ENCODE results near the gene ABCA7. TPM values are rescaled to one million over a fixed set of nuclear protein-coding genes. Genes with fewer than 3 reads are reported as not detected.

The ABCA7 gene
- total and polyA plus RNA-seq, 2 of the 13 experiments (the other 11 are each of a cell fraction or from before 2014, with no cell fraction given) = 4.4 to 32.4 TPM

DNA sequence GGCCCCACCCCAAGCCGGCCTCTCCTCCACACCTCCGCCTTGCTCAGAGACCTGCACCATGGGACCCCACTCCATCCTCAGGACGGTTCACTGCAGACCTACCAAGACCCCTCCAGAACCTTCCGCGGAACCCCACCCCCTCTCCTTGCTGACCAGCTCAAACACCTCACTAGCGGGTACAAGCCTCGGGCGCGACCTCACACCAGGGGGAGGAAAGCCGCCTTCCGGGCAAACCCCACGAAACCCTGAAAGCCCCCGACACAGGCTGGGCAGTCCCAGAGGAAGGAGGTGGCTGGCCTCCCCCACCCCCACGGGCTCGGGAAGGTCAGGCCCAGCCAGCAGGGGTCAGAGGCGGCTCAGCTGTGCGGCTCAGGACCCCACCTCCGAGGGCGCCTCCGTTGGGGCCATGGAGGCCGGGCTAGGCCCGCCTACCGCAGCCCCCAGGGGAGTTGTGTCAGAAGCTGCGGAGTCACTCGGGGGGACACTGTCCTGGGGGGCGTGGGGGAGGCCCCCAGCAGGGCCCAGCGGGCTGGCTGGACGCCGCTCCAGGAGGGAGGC lies 29.8 kb upstream of the ABCA7 start (continued):
- TF ChIP-seq, protein P1, sequence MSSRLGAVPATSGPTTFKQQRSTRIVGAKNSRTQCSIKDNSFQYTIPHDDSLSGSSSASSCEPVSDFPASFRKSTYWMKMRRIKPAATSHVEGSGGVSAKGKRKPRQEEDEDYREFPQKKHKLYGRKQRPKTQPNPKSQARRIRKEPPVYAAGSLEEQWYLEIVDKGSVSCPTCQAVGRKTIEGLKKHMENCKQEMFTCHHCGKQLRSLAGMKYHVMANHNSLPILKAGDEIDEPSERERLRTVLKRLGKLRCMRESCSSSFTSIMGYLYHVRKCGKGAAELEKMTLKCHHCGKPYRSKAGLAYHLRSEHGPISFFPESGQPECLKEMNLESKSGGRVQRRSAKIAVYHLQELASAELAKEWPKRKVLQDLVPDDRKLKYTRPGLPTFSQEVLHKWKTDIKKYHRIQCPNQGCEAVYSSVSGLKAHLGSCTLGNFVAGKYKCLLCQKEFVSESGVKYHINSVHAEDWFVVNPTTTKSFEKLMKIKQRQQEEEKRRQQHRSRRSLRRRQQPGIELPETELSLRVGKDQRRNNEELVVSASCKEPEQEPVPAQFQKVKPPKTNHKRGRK (CRISPR knock-in tag; IDR thresholded peaks at IDR 0.05) = no peak
- no peak for TF ChIP-seq SKI (IDR thresholded peaks at IDR 0.05; ENCODE audit: partially characterized antibody)

DNA sequence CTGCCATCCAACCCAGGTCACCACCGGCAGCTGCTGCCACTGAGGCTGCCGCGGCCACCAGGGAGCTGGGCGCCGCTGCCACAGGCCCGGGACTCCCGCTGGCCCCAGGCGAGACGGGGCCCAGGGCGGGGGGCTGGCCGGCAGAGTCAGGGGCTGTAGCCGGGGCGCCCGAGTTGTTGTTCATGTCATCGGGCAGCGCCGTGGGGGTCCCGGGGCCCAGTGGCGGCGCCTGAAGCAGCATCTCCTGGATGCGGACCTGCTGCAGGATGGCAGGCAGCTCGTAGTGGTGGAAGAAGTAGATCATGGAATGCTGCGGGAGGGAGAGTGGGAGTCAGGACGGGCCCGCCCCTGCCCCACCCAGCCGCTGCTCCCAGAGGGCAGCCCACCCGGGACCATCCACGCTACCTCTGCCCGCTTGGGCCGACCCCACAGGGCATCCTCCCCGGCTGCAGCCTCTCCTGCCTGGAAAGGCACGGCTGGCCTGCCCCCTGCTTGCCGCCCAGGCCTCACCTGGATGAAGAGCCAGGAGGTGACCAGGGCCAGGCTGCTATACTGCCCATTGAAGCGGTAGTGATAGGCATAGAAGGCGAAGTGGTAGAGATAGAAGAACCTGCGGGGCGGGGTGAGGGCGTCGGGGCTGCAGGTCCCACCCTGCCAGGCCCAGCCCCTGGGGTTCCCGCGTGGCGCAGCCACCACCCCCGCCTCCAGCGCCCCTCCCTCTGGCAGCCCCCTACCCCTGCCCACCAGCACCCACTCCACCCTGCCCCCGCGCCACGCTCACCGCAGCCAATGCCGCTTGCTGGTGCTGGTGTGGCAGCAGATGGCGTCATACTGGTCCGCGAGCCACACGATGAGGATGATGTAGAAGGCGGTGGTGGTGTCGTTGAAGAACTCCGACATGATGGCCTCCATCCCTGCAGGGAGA lies 29.1 kb upstream of the ABCA7 start:
- DNase-seq (ENCODE audit: low spot score) (no peak), ATAC-seq (no peak), FAIRE-seq (no peak)
- Histone ChIP-seq H3K9ac (ENCODE audit: insufficient read depth, low read depth, low read length) (no peak overlapping the region), H3K27ac (ENCODE audit: extremely low read length, insufficient read depth, low read length) (no peak overlapping the region), H3K9me3 (ENCODE audit: low read length) (no peaks in the 10 kb centered on the region), H2AFZ (ENCODE audit: low read length) (no peak overlapping the region), H3K4me2 (ENCODE audit: low read depth, low read length) (no peak overlapping the region), H4K20me1 (ENCODE audit: insufficient read depth, low read length) (no peaks in the 10 kb centered on the region), H3K27me3 (ENCODE audit: control insufficient read depth in 1 of 2, insufficient read depth in 2 of 2, low read length in 2 of 2) (no peaks in the 10 kb centered on the region), H3K4me1 (ENCODE audit: insufficient read depth, low read length) (no peaks in the 10 kb centered on the region), H3K79me2 (ENCODE audit: insufficient read depth, low read length) (peaks cover 9% of the 10 kb centered on the region), H3K4me3 (replicated peaks in 1 of 3; ENCODE audit: insufficient read depth in 1 of 3, low read depth in 2 of 3, low read length in 3 of 3) (no peak overlapping the region), H3K36me3 (replicated peaks in 1 of 2; ENCODE audit: control insufficient read depth in 1 of 2, insufficient read depth in 2 of 2, low read length in 2 of 2) (peaks cover 14 to 18% of the 10 kb centered on the region in 2 experiments; a peak in 3 of 5 replicates)
- in situ Hi-C loops (cut with HindIII; ENCODE audit: extremely low pct_ligation_motif_present, low pct_unique_long_range_greater_than_20kb) (no loop called here), intact Hi-C loops (cut with micrococcal nuclease; ENCODE audit: unreplicated experiment) (no loop called here)
- ChIA-PET CTCF (ENCODE audit: low intra/inter-chr PET ratio, low total read pairs) (no interaction called here), POLR2A (no interaction called here)
- BruUV-seq (replicated peaks) = no TSS peak
- WGBS (ENCODE audit: low lambda C conversion rate) = 98% methylated on average over 22 of the region's 56 CpGs
- TF ChIP-seq HNF4A (CRISPR knock-in tag; IDR thresholded peaks at IDR 0.05) (no peak), SMYD3 (CRISPR knock-in tag; IDR thresholded peaks at IDR 0.05) (no peak), RBFOX2 (IDR thresholded peaks at IDR 0.05; ENCODE audit: low read depth, low read length) (0 out of 2 replicates have a peak, but pooled peaks have one; percentile 15), SP1 (IDR thresholded peaks at IDR 0.05) (no peak), SP1 (CRISPR knock-in tag; IDR thresholded peaks at IDR 0.05) (no peak), HOXA7 (CRISPR knock-in tag; IDR thresholded peaks at IDR 0.05) (no peak), ZSCAN31 (CRISPR knock-in tag; IDR thresholded peaks at IDR 0.05; ENCODE audit: low read depth) (no peak)
- TF ChIP-seq, protein P2, sequence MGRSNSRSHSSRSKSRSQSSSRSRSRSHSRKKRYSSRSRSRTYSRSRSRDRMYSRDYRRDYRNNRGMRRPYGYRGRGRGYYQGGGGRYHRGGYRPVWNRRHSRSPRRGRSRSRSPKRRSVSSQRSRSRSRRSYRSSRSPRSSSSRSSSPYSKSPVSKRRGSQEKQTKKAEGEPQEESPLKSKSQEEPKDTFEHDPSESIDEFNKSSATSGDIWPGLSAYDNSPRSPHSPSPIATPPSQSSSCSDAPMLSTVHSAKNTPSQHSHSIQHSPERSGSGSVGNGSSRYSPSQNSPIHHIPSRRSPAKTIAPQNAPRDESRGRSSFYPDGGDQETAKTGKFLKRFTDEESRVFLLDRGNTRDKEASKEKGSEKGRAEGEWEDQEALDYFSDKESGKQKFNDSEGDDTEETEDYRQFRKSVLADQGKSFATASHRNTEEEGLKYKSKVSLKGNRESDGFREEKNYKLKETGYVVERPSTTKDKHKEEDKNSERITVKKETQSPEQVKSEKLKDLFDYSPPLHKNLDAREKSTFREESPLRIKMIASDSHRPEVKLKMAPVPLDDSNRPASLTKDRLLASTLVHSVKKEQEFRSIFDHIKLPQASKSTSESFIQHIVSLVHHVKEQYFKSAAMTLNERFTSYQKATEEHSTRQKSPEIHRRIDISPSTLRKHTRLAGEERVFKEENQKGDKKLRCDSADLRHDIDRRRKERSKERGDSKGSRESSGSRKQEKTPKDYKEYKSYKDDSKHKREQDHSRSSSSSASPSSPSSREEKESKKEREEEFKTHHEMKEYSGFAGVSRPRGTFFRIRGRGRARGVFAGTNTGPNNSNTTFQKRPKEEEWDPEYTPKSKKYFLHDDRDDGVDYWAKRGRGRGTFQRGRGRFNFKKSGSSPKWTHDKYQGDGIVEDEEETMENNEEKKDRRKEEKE (IDR thresholded peaks at IDR 0.05) = no peak
- TF ChIP-seq, protein P3, sequence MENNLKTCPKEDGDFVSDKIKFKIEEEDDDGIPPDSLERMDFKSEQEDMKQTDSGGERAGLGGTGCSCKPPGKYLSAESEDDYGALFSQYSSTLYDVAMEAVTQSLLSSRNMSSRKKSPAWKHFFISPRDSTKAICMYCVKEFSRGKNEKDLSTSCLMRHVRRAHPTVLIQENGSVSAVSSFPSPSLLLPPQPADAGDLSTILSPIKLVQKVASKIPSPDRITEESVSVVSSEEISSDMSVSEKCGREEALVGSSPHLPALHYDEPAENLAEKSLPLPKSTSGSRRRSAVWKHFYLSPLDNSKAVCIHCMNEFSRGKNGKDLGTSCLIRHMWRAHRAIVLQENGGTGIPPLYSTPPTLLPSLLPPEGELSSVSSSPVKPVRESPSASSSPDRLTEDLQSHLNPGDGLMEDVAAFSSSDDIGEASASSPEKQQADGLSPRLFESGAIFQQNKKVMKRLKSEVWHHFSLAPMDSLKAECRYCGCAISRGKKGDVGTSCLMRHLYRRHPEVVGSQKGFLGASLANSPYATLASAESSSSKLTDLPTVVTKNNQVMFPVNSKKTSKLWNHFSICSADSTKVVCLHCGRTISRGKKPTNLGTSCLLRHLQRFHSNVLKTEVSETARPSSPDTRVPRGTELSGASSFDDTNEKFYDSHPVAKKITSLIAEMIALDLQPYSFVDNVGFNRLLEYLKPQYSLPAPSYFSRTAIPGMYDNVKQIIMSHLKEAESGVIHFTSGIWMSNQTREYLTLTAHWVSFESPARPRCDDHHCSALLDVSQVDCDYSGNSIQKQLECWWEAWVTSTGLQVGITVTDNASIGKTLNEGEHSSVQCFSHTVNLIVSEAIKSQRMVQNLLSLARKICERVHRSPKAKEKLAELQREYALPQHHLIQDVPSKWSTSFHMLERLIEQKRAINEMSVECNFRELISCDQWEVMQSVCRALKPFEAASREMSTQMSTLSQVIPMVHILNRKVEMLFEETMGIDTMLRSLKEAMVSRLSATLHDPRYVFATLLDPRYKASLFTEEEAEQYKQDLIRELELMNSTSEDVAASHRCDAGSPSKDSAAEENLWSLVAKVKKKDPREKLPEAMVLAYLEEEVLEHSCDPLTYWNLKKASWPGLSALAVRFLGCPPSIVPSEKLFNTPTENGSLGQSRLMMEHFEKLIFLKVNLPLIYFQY (CRISPR knock-in tag; IDR thresholded peaks at IDR 0.05; ENCODE audit: borderline replicate concordance) = no peak

Data from HepG2 (cell line).